NB4 (cell line): ENCODE results near the gene NPR2.

Experiments used
- CTCF ChIP-seq: IDR thresholded peaks from one replicate; pipeline ENCODE4 v1.5.1; 2012; ENCODE audit warnings: low read depth, low read length
- POLR2A ChIP-seq: IDR thresholded peaks from 2 replicates; pipeline ENCODE4 v1.6.1; 2011; ENCODE audit warnings: mild to moderate bottlenecking; ENCODE audit not compliant: insufficient read length; ENCODE audit errors: extremely low read depth

- no peak for TF ChIP-seq CTCF
- TF ChIP-seq POLR2A, result no peak
Observed at GRCh38 chr9:35754264-35754663, 37.1 kb upstream of the NPR2 start, which contains the start of gene MSMP.
